Posterior vena cava (tissue), 2 donors: ENCODE data around the gene PLXNA1. TPM values are rescaled to one million over a fixed set of nuclear protein-coding genes. Genes with fewer than 3 reads are reported as not detected.

Source experiments
- DNase-seq: peaks from one replicate; pipeline ENCODE4 v3.0.0-alpha.2; 2020; ENCODE audit warnings: low spot score
- intact Hi-C, 2 donors: fragments of 100-400 bp; cut with DNase I; formaldehyde crosslinking; loops; one replicate each; pipeline versions ENCODE4 v1.14.1 to v1.14.2; 2022 to 2023
- total RNA-seq, 2 donors: library from RNA; stranded (reverse); fragmentation: NEBNext Ultra II Directional; extraction: Animal tissue kit (Norgen Biotek cat#: 25700); gene quantifications; one replicate each; pipeline ENCODE4 v1.2.1, GENCODE V29; 2021
- donor health status: DM: yes; HTN: yes; CAD: no.
- donor health status: DM: yes; HTN: yes; CAD: no.

The PLXNA1 gene
- total RNA-seq, 2 donors from 2014 or later, result 31.7 to 38.5 TPM

DNA sequence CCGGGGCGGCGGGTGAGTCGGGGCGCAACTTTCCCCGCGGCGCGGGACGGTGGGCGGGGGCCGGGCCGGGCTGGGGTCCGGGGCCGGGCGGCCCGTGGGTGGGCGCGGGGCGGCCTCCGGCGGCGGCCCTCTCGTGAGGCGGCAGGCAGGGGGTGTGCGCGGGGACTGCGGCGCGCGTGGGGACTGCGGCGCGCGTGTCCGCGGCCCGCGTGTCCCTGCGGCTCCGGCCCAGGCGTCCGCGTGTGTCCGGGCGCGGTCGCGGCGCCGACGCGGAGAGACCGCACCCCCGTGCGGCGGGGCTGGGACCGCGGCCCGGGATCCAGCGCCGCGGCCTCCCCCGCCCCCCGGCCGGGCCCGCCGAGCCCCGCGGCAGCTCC, 349 bp downstream of the PLXNA1 start:
- no peak for DNase-seq
- intact Hi-C loops, result loop anchor here (5.0 to 10.0 kb wide), 3 partner anchors 231 to 474 kb away; no protein-coding TSS in a partner anchor

DNA sequence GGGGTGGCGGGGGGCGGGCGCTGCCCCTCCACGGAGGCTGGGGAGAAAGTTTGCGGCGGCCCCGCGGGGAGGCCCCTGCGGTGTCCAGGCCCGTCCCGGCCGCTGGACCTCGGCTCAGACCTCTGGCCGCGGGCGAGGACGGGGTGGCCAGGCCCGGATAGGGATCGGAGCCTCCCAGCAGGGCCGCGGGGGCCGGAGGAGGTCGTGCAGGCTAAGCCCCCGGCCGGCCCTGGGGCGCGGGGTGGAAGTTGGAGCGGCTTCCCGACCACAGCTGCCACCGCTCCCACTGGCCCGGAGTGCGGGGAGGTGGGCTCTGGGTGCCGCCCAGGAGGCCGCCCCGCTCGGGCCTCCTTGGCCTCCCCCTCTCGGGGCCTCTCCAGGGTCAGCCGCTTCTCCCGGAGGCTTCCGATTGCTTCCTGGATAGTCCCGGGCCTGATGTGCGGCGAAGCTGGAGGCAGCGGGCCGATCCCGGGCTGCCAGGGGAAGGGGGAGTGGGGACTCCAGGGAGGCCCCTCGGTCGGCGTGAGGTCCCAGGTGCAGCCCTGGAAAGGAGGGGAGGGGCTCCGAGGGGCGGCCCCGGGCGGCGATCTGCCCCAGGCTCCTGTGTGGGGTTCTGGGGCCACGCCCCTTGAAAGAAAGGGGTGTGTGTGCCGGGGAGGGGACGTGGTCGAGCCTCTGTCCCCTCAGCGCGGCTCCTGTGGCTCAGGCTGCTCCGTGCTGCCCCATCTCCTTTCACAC, 907 bp downstream of the PLXNA1 start:
- intact Hi-C loops, result loop anchor here (5.0 to 10.0 kb wide), 3 partner anchors 232 to 473 kb away; no protein-coding TSS in a partner anchor
- DNase-seq, result no peak

DNA sequence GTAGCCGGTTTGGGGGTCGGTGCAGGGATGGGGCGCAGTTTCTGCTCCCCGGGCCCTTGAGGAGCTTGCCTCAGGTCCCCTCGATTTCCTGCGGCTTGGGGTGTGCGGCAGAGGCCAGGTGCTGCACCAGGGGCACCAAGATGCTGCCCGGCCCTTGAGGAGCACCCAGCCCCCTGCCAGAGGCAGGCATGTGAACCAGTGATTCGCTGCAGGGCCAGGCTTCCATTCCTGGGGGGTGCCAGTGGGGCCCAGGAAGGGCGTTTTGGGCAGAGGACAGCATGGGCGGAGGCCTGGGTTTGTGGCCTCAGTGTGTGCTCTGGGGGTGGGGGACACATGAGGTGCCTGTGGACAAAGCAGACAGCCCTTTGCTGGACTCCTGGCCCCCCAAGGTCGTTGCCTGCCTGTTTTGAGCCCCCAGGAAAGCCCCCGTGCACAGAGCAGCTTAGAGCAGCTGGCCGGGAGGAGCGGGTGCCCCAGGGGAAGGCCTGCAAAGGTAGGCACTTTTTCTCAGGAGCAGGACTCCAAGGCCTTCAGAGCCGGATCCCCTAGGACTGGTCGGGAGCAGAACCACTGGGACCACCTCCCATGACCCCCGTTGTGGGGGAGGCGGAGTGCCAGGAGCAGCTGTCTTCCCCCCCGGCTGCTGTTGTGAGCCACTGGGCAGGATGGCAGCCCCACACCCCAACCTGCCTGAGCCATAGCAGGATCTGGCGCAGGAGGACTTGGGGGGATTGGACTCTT, 1.6 kb downstream of the PLXNA1 start:
- DNase-seq, result no peak
- intact Hi-C loops, result loop anchor here (5.0 to 10.0 kb wide), 3 partner anchors 232 to 473 kb away; no protein-coding TSS in a partner anchor

DNA sequence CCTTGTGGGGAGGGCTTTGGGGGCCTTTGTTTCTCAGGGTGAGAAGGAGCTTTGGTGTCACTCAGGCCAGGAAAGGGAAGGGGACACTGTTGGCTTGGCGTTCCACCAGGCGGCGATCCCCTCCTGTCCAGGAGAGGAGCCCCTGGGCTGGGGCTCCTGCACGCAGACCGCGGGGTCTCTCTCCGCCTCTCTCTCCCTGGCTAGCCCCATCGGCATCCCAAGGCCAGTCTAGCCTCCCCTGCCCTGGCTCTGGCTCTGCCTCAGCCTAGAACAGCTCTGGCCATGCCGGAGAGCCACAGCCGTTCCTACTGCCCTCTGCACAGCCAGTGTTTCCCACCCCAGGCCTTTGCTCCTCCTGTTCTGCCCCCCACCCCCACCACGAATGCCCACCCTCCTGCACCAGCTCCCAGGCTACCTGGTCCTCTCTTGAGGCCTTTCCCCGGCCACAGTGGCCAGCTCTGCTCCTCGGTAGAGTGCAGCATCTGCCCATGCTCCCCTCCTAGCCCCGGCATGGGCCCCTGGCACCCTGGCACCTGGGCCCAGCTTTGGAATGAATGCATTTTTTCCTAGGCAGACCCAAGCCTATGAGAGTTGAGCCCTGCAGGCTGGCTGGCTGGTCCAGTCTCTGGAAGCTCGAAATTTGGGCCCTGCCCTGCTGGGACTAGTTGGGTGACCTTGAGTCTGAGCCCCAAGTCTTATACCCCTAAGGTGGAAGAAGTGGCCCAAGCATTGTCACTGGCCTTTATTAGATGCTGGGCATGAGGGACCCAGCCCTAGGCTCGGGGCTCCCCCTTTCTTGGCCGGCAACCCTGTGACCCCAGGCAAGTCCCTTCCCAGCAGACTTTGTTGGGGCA, 2.4 kb downstream of the PLXNA1 start:
- intact Hi-C loops, result loop anchor here in 1 of 2 donors (10.0 kb wide), 1 partner anchor 301 kb away; no protein-coding TSS in a partner anchor
- no peak for DNase-seq

DNA sequence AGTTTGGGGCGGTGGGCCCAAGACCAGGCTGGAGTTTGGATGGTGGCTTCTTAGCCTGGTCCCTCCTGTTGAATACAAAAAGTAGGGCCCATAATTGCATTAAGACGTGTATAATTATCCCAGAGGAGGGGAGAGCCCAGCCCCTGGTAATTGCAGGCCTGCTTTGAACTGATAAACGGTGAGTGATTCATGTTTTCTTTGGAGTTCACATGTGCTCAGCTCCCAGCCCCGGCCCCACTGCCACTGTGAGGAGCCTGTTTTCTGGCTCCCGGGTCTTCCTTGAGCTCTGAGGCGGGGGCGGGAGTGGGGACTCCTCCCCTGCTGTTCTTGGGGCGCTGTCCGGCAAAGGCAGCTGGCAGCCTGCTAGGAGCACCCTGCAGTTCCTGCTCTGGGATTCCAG, 3.1 kb downstream of the PLXNA1 start:
- DNase-seq, result no peak
- intact Hi-C loops, result loop anchor here in 1 of 2 donors (10.0 kb wide), 1 partner anchor 301 kb away; no protein-coding TSS in a partner anchor

DNA sequence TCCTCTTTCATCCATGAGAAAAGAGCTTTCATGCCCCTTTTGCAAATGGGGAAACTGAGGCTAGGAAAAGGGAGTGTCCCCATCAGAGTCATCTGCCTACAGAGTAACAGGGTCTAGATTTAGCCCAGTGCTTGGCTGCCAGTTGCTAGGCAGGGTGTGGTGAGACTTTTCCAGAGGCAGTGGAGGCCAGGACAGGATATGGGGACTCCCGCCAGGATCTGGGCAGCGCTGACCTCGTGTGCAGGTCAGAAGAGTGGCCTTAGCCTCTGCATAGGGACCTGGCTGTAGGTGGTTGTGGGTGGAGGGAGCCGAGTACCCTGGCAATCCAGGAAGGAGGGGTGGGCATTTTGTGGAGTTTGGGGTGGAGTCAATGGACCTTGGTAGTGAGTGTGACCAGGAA, 4.2 kb downstream of the PLXNA1 start:
- no peak for DNase-seq
- intact Hi-C loops, result loop anchor here in 1 of 2 donors (10.0 kb wide), 1 partner anchor 302 kb away; no protein-coding TSS in a partner anchor

DNA sequence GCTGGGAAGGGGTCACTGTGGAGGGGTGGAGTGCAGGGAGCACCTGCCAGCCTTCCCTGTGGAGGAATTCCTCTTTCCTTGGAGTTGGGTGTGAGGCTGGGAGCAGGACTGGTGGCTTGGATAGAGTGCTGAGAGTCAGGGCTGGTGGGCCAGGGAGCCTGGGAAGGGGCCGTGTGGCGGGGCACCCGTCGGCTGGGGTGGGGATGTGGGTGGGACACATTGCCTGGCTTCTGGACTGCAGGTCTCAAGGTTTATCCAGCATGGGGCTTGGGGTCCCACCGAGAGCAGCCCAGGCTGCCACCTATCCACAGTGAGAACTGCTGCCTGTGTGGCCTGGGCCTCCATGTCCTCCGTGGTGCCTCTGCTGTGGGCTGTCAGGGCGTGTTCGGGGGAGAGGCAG, 4.7 kb downstream of the PLXNA1 start:
- intact Hi-C loops, result loop anchor here in 1 of 2 donors (10.0 kb wide), 1 partner anchor 303 kb away; no protein-coding TSS in a partner anchor

DNA sequence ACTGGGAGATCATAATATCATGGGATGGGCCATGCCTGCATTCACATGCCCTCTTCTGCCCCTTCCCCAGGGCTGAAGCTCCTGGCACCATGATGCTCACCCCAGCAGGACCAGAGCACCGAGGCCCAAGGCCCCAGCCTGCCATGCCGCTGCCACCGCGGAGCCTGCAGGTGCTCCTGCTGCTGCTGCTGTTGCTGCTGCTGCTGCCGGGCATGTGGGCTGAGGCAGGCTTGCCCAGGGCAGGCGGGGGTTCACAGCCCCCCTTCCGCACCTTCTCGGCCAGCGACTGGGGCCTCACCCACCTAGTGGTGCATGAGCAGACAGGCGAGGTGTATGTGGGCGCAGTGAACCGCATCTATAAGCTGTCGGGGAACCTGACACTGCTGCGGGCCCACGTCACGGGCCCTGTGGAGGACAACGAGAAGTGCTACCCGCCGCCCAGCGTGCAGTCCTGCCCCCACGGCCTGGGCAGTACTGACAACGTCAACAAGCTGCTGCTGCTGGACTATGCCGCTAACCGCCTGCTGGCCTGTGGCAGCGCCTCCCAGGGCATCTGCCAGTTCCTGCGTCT, 5.6 kb downstream of the PLXNA1 start:
- no peak for DNase-seq
- intact Hi-C loops, result loop anchor here in 1 of 2 donors (10.0 kb wide), 1 partner anchor 304 kb away; no protein-coding TSS in a partner anchor

More for the DNA sequence above, 4.7 kb downstream of the PLXNA1 start:
- DNase-seq, result no peak

DNA sequence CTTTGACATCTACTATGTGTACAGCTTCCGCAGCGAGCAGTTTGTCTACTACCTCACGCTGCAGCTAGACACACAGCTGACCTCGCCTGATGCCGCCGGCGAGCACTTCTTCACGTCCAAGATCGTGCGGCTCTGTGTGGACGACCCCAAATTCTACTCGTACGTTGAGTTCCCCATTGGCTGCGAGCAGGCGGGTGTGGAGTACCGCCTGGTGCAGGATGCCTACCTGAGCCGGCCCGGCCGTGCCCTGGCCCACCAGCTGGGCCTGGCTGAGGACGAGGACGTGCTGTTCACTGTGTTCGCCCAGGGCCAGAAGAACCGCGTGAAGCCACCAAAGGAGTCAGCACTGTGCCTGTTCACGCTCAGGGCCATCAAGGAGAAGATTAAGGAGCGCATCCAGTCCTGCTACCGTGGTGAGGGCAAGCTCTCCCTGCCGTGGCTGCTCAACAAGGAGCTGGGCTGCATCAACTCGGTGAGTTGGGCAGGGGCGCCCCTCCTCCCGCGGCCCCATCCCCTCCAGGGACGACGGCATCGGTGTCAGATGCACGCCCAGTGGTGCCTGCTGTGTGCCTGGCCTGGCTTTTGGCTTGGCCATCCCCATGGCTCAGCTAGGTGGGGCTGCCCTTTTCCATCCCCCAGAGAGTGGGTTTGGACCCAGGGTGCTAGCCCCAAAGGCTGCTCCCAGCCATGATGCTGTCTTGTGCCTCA, 6.6 kb downstream of the PLXNA1 start:
- intact Hi-C loops, result loop anchor here in 1 of 2 donors (10.0 kb wide), 1 partner anchor 305 kb away; no protein-coding TSS in a partner anchor

DNA sequence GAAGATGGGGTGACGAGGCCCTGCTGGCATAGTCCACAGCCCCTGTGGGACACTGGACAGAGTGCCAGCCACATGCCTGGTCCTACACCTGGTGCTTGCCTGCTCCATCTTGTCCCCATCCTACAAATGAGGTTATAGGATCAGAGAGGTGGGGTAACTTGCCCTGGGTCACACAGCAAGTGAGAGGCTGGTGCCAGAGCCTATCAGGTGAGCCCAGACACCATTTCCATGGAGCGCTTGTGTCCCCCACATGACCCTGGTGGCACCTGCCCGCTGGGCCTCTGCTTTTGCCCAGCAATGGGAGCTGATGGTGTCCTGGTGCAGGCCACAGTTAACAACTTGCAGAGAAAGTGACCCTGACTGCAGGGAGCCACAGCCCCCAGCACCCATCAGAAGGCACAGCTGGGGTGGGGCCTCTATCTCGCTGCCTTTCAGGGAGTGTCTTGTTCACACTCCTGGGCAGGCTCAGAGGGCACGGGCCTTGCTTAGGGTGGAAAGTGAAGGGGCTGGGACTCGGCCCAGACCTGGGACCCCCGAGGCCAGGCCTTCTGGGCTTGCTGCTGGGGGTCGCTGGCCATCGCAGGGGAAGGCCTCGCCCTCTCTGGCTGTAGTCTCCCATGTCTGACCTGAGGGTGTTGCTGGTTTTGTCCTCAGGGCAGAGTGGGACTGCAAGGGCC, 7.2 kb downstream of the PLXNA1 start:
- DNase-seq, result no peak
- intact Hi-C loops, result no loop called here

More for the DNA sequence above, 6.6 kb downstream of the PLXNA1 start:
- DNase-seq, result no peak

DNA sequence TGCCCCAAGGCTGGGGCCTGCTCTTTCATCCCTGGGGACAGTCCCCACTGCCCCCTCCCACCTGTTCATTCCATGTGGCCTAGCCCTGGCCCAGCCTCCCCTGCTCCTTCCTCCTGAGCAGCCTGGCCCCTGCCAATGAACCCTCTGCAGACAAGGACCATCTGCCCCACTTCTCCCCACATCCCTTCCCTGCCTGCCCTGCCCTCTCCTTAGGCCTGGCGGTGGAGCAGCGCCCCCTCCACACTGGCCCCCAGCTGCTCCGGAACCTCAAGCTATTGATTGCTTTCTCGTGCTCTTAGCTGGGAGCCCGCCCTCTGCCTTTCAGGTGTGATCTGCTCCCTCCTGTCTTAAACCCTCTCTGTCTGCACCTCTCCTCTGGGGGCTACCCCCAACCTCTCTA, 8.0 kb downstream of the PLXNA1 start:
- intact Hi-C loops, result no loop called here
- DNase-seq, result no peak

DNA sequence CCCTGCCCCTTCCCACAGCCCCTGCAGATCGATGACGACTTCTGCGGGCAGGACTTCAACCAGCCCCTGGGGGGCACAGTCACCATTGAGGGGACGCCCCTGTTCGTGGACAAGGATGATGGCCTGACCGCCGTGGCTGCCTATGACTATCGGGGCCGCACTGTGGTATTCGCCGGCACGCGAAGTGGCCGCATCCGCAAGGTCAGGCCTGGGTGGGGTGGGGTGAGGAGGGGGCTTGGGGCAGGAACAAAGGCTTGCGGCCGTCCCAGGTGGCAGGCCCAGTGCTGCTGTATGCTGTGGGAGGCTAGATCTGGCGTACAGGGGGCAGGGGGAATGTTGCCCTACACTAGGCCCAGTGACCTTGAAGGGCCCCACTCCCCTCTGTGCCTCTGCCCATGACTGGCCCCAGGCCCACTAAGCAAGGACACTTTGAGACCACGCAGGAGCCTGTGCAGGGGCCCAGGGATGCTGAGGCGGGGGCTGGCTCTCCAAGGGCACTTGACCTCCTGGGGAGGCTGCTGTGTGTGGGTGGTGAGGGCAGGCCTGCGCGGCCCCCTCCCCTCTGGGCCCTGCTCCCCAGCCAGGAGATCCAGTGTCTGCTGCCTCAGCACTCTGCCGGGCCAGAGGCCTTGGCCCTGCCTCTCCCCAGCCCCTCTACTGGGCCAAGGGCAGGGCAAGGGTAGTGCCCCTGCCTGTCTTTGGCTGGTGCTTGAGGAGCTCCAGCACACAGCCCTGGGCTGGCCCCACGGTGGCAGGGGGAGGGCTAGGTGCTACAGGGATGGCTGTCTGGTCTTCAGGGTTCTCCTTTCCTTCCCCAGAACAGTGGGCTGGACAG, 8.7 kb downstream of the PLXNA1 start:
- no peak for DNase-seq
- intact Hi-C loops, result no loop called here

DNA sequence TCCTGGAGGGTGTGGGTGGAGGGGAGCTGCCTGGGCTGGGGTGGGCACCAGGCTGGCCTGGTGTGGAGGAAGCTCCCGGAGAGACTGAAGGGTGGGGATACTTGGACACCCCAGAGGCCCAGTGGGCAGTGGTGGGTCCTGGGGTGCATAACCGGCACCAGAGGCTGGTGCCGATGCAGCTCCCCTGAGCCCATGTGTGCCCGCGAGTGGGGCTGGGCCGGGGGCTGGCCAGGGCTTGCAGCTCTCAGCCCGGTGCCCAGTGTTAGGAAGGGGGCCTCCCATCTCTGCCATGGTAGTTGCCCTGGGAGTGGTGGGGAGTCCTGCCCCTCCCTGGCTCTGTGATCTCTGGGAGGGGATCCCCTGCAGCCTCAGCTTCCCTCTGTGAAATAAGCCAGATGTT, 9.3 kb downstream of the PLXNA1 start:
- intact Hi-C loops, result no loop called here
- no peak for DNase-seq

DNA sequence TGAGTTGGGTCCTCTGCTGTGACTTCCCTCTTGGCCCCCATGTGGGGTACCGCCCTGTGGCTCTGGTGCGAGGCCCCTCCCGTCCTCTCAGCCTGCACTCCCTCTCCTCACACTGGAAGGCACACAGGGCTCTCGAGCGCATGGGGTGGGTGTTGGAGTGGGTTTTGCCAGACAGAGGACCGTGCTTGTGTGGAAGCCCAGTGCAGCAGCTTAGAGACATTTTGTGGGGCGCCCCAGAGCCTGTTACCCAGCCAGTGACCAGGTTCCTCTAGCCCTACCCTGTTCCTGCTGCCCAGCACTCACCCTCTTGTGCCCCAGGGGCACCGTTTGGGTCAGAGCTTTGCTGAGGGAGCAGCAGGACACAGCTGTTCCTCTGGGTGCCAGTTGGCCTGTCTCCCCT, 9.9 kb downstream of the PLXNA1 start:
- no peak for DNase-seq
- intact Hi-C loops, result no loop called here

DNA sequence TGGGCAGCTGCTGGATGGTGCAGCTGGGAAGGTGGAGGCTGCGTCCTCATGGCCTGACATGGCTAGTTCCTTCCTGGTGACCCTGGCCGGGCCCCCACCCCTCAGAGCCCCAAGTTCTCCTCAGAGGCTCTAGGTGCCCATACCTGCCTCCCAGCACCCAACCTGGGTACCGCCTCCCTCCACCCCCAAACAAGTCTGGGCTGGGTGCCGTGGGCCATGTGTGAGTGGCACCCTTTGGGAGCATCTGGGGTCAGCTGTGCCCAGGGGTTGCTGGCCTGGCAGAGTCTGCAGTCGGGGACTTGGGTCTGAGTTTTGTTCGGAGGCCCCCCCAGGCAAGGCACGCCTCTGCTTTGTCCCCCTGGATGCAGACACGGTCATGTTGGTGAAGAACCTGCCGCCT, 10.5 kb downstream of the PLXNA1 start:
- DNase-seq, result no peak
- intact Hi-C loops, result no loop called here

DNA sequence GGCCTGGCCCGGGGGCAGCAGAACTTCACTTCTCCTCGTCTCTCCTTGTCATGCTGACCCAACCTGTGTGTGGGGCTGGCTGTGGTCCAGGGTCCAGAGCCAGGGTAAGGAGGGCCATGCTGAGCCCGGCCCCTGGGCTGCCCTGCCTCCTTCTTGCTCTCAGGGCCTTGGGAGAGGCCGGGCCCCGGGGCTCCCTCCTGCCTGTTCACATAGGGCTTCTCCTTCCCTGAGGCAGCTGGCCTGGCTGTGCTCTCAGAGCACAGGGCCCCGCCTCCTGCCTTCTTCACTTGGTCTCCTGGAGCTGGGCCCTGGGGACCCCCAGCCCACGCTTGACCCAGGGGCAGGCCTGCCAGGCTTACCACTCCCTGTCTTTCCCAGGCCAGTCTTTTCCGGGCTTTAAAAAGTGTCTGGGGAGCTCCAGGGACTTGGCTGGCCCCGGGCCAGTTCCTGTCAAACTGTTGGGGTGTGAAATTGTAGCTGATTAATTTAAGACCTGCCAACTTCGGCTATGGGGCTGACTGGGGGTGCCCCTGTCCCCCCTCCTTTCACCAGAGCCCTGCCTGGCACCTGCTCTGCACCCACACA, 11.8 kb downstream of the PLXNA1 start:
- intact Hi-C loops, result no loop called here
- DNase-seq, result no peak
